T follicular helper cell (primary cell): ENCODE measurements around the gene TEX54.
A peak's percentile ranks its signal among the peaks of the same experiment; 100 is the strongest.

Source experiments
- DNase-seq: peaks from one replicate; pipeline ENCODE4 v3.0.0-alpha.2; 2020; ENCODE audit warnings: low read depth

TEX54 gene

GRCh38 chr11:62787005-62787759 lies 45.5 kb downstream of the TEX54 start, which contains the start of gene TMEM179B:
TMEM179B (plus strand) TSS chr11:62787402; CDS start chr11:62787432, 30 bp downstream.
- peak; percentile 95 for DNase-seq

DNA sequence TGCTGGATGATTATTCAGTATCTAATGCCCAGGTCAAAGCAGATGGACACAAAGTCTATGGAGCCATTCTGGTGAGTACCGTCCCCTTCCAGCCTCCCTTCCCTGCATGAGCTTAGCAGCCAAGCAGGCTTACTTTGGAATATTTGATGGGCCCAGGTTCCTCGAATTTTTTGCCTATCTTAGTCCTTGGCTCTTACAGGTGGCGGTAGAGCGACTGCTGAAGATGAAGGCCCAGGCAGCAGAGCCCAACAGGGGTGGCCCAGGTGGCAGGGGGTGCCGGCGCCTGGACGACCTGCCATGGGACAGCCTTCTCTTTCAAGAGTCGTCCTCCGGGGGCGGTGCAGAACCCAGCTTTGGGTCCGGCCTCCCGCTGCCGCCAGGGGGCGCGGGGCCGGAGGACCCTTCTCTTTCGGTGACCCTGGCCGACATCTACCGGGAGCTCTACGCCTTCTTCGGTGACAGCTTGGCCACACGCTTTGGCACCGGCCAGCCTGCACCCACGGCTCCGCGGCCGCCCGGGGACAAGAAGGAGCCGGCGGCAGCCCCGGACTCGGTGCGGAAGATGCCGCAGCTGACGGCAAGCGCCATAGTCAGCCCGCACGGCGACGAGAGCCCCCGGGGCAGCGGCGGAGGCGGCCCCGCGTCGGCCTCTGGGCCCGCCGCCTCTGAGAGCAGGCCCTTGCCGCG lies 46.2 kb downstream of the TEX54 start:
- peak; percentile 75 for DNase-seq

GRCh38 chr11:62782753-62783152 lies 49.9 kb downstream of the TEX54 start:
- DNase-seq, result no peak
